HEK293T (cell line): ENCODE results near the gene SPIRE1.

ENCODE experiments used
- CTCF ChIA-PET: fragments of 350-600 bp; formaldehyde crosslinking; extraction: SDS; loops from one replicate; lab custom pipeline; 2021; ENCODE audit warnings: antibody characterized with exemption, inconsistent platforms; lab: Yijun Ruan, JAX
- POLR2A ChIA-PET: fragments of 350-600 bp; formaldehyde crosslinking; extraction: SDS; loops from one replicate; lab custom pipeline; 2020; ENCODE audit warnings: antibody characterized with exemption, inconsistent platforms; lab: Yijun Ruan, JAX
- DNase-seq: peaks from one replicate; pipeline ENCODE4 v3.0.0; 2012; ENCODE audit warnings: mixed read lengths; ENCODE audit errors: extremely low spot score
- ARNT ChIP-seq: fragments of 450-650 bp; IDR thresholded peaks from 2 replicates; pipeline ENCODE4 v1.6.1; 2017; ENCODE audit warnings: mild to moderate bottlenecking
- BHLHE40 ChIP-seq: fragments of 450-650 bp; IDR thresholded peaks from 2 replicates; pipeline ENCODE4 v1.6.1; 2016; ENCODE audit warnings: mild to moderate bottlenecking, moderate library complexity, borderline replicate concordance
- CTBP1 ChIP-seq: fragments of 450-650 bp; IDR thresholded peaks from 2 replicates; pipeline ENCODE4 v1.6.1; 2016; ENCODE audit warnings: borderline replicate concordance
- ELF4 ChIP-seq: fragments of 450-650 bp; IDR thresholded peaks from 2 replicates; pipeline ENCODE4 v1.6.1; 2017; ENCODE audit warnings: antibody characterized with exemption
- FOXA1 ChIP-seq: fragments of 450-650 bp; IDR thresholded peaks from 2 replicates; pipeline ENCODE4 v1.6.1; 2016; ENCODE audit warnings: mild to moderate bottlenecking
- FOXK2 ChIP-seq: fragments of 450-650 bp; IDR thresholded peaks from 2 replicates; pipeline ENCODE4 v1.6.1; 2016; ENCODE audit warnings: mild to moderate bottlenecking
- FOXM1 ChIP-seq: fragments of 450-650 bp; IDR thresholded peaks from 2 replicates; pipeline ENCODE4 v1.6.1; 2017; ENCODE audit warnings: mild to moderate bottlenecking, borderline replicate concordance
- HDGF ChIP-seq: fragments of 450-650 bp; IDR thresholded peaks from 2 replicates; pipeline ENCODE4 v1.6.1; 2017; ENCODE audit warnings: antibody characterized with exemption, borderline replicate concordance
- L3MBTL2 ChIP-seq: fragments of 450-650 bp; conservative IDR thresholded peaks from 2 replicates; pipeline ENCODE4 v1.6.1; 2016; ENCODE audit warnings: mild to moderate bottlenecking
- LEF1 ChIP-seq: fragments of 450-650 bp; IDR thresholded peaks from 2 replicates; pipeline ENCODE4 v1.6.1; 2017; ENCODE audit warnings: mild to moderate bottlenecking, borderline replicate concordance
- NFRKB ChIP-seq: fragments of 450-650 bp; IDR thresholded peaks from 2 replicates; pipeline ENCODE4 v1.6.1; 2016; ENCODE audit warnings: mild to moderate bottlenecking, moderate library complexity
- SP1 ChIP-seq: fragments of 450-650 bp; IDR thresholded peaks from 2 replicates; pipeline ENCODE4 v1.6.1; 2017
- SUZ12 ChIP-seq: fragments of 450-650 bp; IDR thresholded peaks from 2 replicates; pipeline ENCODE4 v1.6.1; 2016; ENCODE audit warnings: mild to moderate bottlenecking
- TARDBP ChIP-seq: fragments of 450-650 bp; IDR thresholded peaks from 2 replicates; pipeline ENCODE4 v1.6.1; 2016
- ZNF384 ChIP-seq: fragments of 450-650 bp; IDR thresholded peaks from 2 replicates; pipeline ENCODE4 v1.6.1; 2016
- TF ChIP-seq, protein P1 (sequence below): fragments of 450-650 bp; IDR thresholded peaks from 2 replicates; pipeline ENCODE4 v1.6.1; 2016

The SPIRE1 gene

DNA sequence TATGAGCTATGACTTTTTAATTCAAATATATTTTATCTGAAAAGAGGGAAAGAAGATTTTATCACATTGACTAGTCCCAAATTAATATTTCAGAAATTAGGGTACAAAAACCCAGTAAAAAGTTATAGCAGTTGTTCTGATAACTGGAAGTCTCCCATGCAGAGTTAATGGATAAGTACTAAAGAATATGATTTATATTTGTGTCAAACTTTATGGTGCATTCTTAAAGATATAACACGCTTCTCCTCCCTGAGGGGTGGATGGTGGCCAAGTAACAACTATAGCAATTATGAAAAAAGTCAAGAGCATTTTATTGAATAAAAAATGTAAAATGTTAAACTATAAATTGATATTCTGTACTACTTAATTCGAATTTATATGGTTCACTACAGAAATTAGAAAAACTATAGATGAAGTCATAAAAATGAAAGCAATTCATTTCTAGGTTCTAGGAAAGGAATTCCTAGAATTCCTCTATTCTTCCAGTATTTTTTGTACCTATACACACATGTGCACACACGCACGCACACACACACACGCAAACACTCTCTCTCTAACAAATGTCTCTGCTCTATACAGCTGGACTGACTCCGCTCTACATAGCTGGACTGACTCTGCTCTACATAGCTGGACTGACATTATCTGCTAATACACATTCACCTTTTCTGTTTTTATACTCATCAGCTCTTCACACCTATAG is 138.9 kb downstream of the SPIRE1 start:
- TF ChIP-seq, protein P1, sequence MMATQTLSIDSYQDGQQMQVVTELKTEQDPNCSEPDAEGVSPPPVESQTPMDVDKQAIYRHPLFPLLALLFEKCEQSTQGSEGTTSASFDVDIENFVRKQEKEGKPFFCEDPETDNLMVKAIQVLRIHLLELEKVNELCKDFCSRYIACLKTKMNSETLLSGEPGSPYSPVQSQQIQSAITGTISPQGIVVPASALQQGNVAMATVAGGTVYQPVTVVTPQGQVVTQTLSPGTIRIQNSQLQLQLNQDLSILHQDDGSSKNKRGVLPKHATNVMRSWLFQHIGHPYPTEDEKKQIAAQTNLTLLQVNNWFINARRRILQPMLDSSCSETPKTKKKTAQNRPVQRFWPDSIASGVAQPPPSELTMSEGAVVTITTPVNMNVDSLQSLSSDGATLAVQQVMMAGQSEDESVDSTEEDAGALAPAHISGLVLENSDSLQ = peak; percentile 40; the same call in 1 of the 2 replicates
- TF ChIP-seq BHLHE40 = no peak
- ChIA-PET CTCF (no interaction called here), POLR2A (no interaction called here)
- DNase-seq = no peak

- ChIA-PET CTCF (no interaction called here), POLR2A (no interaction called here)
- no peak for DNase-seq
- 0 out of 2 replicates have a peak, but pooled peaks have one; percentile 9 for TF ChIP-seq ZNF384
- TF ChIP-seq FOXA1 = no peak
Measured at GRCh38 chr18:12518326-12518725, 139.6 kb downstream of the SPIRE1 start.

DNA sequence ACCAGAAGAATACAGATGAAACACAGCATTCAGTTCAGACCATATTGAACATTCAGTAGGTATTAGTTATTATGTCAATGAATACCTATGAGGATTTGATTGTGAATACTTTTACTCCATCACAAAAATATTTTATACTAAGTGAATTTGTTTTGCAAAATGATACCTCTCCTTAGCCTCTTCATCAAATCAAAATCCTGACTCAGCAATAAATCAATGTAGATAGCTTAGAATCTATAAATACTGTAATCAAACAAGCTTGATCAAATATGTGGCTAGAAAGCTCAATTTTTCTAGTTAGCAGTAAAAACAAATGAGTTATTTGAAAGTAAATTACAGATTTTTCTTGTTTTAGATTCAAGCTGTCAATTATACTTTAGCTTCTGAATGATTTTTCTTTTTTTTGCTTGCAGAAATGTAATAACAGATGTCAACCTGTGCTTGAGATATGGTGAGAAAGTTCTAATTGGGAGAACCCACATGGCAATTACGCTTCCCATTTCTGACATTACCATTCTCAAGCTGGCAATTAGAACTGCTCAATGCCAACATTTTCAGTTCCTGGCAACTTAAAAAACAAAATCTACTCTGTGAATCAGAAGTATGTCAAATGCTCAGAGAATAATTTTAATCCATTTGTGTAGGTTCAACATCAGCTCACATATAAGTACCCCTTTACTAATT is 140.6 kb downstream of the SPIRE1 start:
- TF ChIP-seq CTBP1 (no peak), FOXM1 (no peak), HDGF (no peak), ZNF384 (no peak), LEF1 (no peak), ELF4 (no peak), NFRKB (no peak), TARDBP (no peak), SP1 (no peak), L3MBTL2 (no peak), FOXK2 (no peak), ARNT (no peak), SUZ12 (no peak), FOXA1 (no peak), BHLHE40 (no peak)
- TF ChIP-seq, protein P1 = no peak
- POLR2A ChIA-PET = no interaction called here
- no peak for DNase-seq
- CTCF ChIA-PET = no interaction called here

- TF ChIP-seq TARDBP (no peak), ARNT (no peak), NFRKB (no peak), SP1 (no peak), FOXM1 (no peak), BHLHE40 (no peak), HDGF (no peak), CTBP1 (no peak), ELF4 (no peak), LEF1 (no peak), SUZ12 (no peak), FOXK2 (no peak), ZNF384 (no peak), FOXA1 (no peak)
- TF ChIP-seq, protein P1 = no peak
- DNase-seq = no peak
- ChIA-PET CTCF (no interaction called here), POLR2A (no interaction called here)
Measured at GRCh38 chr18:12516049-12516630, 141.8 kb downstream of the SPIRE1 start.

GRCh38 chr18:12515550-12515949 is 142.4 kb downstream of the SPIRE1 start:
- DNase-seq = no peak
- POLR2A ChIA-PET = no interaction called here
- TF ChIP-seq FOXA1 (no peak), L3MBTL2 (no peak)
- CTCF ChIA-PET = no interaction called here

GRCh38 chr18:12507007-12507406 is 150.9 kb downstream of the SPIRE1 start:
- TF ChIP-seq ARNT (no peak), HDGF (no peak), FOXA1 (no peak), SP1 (no peak)
- TF ChIP-seq, protein P1 = no peak
- DNase-seq = no peak
- ChIA-PET CTCF (no interaction called here), POLR2A (no interaction called here)
